HG03103 (cell line): ENCODE measurements around the gene ANP32A.

Experiments used
- ATAC-seq: cut with Tn5 transposase; IDR thresholded peaks from one replicate; pipeline ENCODE4 v1.9.1; 2021; ENCODE audit warnings: low read depth; ENCODE audit not compliant: unreplicated experiment

Gene ANP32A

DNA sequence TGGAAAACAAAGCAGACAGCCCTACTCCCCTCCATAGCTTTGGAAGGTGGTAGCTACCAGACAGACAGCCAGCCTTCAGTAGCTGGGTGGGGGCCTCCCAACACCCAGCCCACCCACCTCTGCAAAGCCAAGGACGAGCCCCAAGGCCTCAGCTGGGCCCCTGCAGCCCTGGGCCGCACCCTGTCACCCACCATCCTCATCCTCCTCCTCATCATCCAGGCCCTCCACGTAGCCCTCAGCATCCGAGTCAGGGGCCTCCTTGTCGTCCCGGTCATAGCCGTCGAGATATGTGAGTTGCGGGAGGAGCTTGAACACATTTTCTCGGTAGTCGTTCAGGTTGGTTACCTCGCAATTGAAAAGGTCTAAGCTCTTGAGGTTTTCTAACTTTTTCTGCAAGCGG lies 36.5 kb downstream of the ANP32A start:
- no peak for ATAC-seq

DNA sequence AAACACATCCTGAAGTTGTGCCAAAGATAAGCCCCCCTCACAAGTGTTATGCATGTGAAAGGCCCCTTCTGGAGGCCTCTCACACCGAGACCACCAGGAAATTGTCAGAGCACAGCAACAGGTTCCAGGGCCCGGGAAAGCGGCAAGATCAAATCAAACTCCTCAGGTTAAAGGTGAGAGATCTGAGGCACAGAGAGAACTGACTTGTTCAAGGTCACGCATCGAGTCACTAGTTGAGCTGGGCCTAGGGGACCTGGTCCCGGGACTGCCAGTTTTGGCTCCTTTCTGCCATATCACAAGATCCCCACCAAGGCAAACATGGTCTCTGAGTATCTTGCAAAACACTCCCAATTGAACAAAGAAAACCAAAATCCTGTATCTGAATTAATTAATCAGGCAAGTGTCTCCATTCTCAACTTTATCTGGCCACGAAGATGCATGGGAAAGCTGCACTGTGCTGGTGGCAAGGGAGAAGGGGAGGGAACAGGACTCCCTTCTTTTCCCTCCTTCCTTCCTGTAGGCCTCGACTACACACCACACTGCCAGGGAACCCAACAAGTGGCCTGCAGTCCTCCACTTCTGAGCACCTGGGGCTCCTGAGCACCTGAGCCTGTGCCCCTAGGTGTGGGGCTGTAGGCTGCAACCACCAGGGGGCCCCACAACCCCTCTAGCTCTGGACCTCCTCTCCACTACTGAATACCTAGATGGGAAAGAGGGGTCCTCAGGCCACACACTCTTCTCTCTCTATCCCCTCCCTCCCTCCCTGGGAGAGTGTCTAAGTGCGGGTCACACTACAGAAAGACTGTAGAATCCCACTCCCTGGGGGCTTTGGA lies 37.3 kb downstream of the ANP32A start:
- no peak for ATAC-seq

DNA sequence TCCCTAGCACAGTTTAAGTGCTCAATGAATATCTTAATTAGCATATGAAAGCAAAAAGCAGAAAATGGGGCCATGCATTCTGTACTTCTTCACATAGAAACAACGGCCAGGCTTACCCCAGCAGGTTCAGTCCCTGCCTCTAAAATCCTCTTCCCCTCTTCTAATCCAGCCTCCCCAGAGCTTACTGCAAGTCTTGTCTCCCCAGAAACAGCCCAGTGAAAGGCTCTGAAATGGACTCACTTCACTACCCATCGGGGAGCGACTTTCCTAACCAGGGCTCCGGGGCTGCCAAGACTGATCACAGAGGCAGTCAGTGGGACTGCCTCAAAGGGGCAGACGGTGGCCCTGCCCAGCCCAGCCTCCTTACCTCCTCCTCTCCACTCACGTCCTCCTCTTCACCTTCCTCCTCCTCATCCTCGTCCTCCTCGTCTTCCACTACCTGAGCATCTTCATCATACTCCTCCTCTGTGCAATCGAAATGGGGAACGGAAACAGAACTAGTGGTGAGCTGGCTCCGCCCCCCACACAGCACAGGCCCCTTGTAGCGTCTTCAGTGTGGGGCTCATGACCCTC lies 38.0 kb downstream of the ANP32A start:
- no peak for ATAC-seq

DNA sequence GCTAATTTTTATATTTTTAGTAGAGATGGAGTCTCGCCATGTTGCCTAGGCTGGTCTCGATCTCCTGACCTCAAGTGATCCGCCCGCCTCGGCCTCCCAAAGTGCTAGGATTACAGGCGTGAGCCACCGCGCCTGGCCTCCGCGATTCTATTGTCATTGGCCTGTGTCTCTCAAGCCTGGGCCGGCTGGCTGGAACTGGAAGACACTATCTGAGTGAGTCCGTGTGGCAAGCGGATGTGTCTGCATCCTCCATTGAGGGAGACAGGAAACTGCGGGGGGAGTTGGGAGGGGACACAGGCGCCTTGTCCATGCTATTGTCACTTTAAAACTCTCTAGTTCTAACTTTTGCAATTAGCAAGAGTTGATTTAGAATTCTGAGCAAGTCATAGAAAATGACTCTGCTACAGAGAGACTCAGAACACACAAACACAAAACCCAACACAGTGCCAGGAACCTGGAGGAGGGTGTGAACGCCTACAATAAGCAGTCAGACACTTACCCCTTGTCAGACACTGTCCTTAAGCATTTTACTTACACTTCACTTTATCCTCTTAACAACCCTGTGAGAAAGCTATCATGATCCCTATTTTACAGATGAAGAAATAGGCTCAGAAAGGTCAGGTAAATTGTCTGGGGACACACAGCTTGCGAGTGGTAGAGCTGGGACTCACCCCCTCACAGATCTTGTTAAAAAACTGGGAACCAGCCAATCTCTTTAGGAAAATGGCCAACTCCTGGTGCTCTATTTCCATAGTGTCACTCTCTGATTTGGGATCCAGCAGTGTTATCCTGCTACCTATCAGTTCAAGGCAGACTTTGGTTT lies 38.7 kb downstream of the ANP32A start:
- no peak for ATAC-seq

DNA sequence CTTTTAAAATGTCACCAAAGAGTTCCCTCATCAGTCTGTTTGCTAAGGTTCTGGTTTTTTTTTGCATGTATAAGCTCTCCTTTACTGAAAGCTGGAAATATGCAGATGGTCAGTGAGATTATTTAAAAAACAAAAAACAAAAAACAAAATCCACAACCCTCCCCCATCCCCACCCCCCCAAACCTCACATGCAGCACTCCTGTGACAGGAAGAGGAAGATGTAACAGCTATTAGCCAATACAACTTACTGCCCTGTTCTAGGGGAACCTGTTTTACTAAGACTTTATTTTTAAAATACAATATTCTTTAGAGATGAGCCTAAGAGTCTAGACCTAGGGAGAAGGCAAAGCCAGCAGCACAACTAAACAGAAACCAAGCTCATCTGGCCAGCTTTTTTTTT lies 39.5 kb downstream of the ANP32A start:
- ATAC-seq: no peak

DNA sequence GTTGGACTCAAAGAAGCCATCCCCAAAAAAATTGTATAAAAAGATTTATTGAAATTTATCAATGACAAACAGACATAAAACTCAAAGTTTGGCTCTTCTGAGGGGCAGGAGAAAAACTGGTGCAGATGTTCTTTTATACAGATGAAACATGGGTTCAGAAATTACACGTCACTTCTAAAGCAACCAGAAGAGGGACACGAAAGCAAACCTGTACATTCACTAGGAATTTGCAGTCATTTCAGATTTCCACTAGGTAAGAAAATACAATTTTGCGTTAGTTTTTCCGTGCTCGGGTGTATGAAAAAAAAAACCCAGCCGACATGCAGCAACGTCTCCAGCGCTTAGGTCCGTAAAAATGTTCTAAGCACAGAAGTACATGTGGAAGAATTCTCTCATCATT lies 41.8 kb downstream of the ANP32A start:
- no peak for ATAC-seq

DNA sequence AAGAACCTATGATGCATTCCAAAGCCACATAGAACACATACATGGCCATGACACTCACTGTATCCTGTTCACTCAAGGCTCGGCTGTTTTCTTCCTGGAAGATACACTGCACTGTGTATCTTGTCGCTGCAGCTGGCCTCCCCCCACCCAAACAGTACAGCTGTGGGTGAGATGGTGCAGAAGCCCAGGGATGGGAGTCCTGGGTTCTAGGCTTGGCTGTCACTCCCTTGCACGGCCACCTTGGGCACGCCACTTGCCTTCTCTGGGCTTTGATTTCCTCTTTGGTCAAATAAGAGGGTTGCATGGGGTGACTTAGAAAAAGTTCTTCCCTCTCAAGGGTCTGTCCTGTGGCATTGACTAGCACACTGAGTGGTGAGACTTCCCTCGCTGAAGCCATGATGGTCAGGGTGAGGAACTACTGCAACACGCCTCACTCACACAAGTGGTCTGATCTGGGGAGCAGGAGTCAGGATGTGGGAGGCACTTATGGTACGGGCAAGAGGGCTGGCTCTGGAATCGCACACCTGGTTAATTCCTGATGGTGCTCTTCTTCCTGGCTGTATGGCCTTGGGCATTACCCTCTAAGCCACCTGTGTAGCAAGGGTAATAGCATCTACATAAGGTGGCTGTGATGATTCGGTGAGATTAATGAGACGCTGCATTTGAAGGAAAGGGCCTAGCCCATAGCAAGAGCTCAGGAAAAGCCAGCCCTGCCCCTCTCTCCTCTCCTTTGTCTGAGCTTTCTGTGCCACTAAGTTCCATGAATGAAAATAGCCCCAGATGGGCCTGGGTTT lies 44.0 kb downstream of the ANP32A start:
- no peak for ATAC-seq

DNA sequence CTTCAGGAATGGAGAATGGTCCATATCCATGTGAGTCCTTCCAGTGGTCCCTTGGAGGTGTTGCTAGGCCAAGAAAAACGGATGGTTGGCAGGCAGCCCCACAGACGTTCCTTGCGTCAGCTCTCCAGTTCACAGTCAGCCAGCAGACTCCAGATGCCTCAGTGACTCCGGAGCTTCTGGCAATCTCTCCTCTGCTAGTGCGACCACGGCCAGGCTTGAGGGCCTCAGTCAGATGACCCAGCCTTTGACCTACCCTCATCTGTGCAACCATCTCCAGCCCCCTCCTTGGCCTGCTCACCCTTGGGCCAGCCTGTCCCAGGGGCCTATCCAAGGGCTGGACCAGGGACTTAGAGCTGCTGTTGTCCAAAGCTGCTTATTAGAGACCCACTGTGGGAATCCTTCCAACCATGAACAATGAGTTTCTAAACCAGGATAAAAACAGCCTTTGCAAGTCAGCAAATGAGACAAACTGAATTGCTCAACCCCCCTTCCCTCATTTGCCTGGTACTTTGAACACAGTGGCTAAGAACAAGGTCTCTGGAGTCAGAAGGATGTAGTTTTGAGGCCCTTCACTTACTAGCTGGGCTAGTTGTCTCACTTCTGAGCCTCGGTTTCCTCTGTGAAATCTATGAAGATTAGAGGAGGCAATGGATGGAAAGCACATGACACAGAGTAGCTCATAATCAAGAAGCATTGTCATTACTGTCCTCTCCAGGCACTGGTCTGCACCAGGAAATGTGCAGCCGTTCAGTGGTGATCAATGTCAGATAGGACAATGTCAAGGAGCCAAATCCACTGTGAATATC lies 44.8 kb downstream of the ANP32A start:
- no peak for ATAC-seq

DNA sequence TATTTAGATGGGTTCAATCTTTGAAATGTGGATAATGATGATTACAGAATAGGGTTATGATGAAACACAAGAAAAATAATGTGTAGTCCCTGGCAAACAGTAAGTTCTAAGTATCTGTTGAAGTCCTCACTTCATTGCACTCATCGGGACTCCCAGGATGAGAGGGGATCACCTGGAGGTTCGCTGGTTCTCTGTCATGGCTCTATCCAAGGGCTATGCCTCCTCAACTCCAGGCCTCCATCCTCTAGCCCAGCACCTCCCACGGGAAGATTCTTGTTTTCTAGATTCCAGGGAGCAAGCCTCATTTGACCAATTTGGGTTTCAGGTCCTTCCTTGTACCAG lies 45.5 kb downstream of the ANP32A start:
- no peak for ATAC-seq

DNA sequence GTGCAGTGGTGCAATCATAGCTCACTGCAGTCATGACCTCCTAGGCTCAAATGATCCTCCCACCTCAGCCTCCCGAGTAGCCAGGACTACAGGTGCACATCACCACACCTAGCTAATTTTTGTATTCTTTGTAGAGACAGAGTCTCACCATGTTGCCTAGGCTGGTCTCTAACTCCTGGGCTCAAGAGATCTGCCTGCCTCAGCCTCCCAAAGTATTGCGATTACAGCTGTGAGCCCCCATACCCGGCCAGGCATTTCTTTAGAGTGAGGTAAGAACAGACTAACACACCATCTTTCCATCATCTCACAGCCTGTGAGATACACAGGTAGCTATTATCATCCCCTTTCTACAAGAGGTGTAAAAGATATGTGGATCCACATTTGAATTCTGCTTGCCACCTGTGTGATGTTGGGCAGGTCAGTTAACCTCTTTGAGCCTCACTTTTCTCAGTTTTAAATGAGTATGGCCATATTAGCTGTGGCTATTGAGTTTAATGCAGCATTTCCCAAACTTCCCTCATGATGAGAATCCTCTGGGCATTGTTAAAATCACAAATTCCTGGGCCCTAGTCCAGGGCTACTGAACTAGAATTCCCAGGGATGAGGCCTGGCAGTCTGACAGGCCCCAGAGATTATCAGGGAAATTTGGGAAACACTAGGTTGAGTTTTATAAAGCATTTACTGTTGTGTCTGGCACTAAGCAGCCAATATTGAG lies 46.0 kb downstream of the ANP32A start:
- ATAC-seq: no peak

DNA sequence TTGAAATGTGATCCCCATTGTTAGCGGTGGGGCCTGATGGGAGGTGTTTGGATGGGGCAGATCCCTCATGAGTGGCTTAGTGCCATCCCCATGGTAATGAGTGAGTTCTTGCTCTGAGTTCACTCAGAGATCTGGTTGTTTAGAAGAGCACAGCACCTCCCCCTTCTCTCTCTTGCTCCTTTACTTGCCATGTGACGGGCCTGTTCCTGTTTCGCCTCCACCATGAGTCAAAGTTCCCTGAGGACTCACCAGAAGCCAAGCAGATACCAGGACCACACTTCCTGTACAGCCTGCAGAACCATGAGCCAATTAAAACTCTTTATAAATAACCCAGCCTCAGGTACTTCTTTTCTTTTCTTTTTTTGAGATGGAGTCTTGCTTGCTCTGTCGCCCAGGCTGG lies 46.6 kb downstream of the ANP32A start:
- ATAC-seq: no peak

DNA sequence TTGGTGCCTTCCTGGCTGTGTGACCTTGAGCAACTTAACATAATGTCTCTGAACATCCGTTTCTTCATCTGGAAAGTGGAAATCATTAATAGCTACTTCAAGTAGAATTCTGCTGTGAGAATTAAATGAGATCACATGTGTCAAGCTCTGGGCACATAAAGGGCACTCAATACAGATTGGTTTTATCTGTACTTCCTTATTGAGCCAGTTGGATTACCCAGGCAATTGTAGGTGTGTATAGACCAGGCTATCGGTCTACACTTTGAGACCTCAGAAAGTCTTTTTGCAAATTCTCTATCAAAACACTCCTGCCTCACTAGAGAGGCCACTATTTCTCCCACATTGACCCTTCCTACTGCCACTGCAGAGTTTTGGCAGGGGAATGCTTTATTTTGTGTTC lies 47.7 kb downstream of the ANP32A start:
- ATAC-seq: no peak

DNA sequence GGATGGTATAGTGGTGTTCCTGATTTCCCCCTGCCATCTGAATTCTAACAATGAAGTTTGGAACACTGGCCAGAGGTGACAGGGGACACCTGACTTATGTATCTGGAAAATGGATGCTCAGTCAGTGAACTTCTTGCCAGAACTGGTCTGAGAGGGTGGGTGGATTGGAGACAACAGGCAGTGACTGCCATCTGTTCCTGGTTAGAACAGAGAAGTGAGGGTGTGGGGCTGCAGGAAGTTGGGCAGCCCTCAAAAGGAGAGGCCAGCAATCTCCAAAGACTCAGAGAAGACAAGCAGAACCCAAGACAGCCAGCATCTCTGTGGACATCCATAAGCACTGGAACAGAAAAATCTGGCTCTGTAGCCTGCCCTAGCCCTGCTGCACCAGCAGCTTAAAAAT lies 50.5 kb downstream of the ANP32A start:
- no peak for ATAC-seq

DNA sequence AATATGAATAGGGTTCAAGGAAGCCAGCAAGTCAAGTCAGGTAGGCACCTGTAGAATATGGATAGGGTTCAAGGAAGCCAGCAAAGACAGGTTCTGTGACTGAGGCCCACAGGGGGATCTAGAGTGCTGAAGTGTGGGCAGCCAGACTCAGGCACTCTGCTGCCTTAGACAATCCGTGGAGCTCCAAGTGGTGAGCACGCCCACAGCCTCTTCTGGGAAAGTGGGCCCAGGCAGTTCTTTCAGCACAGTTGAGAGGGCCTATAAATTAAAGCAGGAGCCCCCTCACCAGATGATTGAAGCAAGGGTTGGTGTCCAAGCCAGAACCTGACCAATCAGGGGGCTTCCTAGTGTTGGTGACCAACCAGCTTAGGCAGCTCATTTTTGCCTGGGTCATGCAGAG lies 51.0 kb downstream of the ANP32A start:
- no peak for ATAC-seq

DNA sequence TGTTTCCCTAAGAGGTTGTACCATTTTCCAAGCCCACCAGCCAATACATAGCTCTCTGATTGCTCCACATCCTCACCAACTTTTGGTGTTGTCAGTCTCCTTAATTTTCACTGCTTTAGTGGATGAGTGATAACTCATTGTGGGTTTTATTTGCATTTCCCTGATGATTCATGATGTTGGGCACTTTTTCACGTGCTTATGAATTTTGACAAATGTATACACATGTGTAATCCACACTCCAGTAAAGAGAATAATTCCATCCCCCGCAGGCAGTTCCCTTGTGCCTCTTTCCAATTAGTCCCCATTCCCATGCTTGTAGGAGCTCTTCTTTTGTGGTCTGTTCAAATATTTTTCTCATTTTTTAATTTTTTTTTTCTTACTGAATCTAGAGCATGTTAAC lies 52.4 kb downstream of the ANP32A start:
- ATAC-seq: no peak

DNA sequence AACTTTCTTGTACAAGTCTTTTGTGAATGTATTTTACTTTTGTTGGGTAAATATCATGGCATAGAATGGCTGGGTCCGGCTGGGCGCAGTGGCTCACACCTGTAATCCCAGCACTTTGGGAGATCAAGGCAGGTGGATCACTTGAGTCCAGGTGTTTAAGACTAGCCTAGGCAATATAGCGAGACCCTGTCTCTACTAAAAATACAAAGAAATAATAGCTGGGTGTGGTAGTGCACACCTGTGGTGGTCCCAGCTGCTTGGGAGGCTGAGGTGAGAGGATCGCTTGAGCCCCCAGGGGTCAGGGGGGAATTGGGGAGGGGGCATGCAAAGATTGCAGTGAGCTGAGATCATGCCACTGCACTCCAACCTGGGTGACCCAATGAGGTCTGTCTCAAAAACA lies 52.9 kb downstream of the ANP32A start:
- ATAC-seq: no peak

DNA sequence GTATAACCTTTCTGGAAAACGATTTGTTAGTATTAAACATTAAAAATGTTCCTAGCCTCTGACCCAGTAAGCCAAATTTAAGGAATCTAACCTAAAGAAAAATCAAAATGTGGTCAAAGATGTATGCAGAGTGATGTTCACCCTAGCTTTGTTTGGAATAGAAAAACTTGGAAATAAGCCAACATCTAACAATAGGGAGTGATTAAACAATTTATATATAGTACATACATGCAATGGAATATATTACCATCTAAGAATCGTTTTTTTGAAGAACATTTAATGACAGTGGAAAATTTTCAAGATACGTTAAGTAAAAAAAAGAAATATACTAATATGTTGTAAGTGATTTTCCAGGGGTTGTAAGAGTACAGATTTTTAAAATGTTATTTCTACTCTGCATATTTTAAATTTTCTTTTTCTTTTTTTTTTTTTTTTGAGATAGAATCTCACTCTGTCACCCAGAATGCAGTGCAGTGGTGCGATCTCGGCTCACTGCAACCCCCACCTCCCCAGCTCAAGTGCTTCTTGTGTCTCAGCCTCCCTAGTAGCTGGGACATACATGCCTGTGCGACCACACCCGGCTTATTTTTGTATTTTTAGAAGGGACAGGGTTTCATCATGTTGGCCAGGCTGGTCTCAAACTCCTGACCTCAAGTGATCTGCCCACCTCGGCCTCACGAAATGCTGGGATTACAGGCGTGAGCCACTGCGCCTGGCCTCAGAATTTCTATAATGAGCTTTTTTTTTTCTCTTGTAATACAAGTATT lies 54.9 kb downstream of the ANP32A start:
- ATAC-seq: no peak

DNA sequence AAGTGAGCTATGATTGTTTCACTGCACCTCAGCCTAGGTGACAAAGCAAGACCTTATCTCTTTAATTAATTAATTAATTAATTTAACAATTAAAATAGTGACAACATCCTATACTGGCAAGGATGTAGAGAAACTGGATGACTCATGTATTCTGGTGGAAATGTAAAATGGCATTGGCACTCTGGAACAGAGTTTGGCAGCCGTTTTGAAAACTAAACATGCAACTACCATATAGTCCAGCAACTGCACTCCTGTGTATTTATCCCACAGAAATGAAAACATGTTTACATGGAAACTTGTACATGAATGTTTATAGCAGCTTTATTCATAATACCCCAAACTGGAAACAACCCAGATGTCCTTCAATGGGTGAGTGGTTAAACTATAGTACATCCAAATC lies 56.6 kb downstream of the ANP32A start:
- ATAC-seq: no peak

DNA sequence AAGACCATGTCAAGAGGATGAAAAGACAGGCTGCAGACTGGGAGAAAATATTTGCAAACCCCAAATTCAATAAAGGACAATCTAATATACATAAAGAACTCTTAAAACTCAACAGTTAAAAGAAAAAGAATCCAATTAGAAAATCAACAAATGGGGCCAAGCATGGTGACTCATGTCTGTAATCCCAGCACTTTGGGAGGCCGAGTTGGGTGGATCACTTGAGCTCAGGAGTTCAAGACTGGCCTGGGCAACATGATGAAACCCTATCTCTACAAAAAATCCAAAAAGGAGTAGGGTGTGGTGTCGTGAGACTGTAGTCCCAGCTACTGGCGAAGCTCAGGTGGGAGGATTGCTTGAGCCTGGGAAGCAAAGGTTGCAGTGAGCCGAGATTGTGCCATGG lies 57.6 kb downstream of the ANP32A start:
- ATAC-seq: no peak
